ENCODE data around the gene OLR1.
A peak's percentile ranks its signal among the peaks of the same experiment; 100 is the strongest.
"Not testable (repeated sequence)": the region's sequence is repeated elsewhere in the genome, so short reads cannot be mapped to it uniquely, and the experiment has no call there.

OLR1 gene

GRCh38 chr12:10171973-10172728 is at the start of gene OLR1:
Gene OLR1, minus strand, starts transcription at chr12:10172132. Its CDS starts 55 bp downstream, at chr12:10172077.
- DNase-seq: no peak

GRCh38 chr12:10220398-10221077 is 48.6 kb upstream of the OLR1 start:
- DNase-seq: peak in 2 of 14 donors; percentile 6 to 76

GRCh38 chr12:10218021-10218420 is 46.1 kb upstream of the OLR1 start:
- no peak for DNase-seq

GRCh38 chr12:10215946-10216345 is 44.0 kb upstream of the OLR1 start:
- DNase-seq: not testable (repeated sequence)

GRCh38 chr12:10215436-10215835 is 43.5 kb upstream of the OLR1 start:
- DNase-seq: no peak

- DNase-seq: peak in 1 of 14 donors; percentile 22
Measured at GRCh38 chr12:10214895-10215267, 42.9 kb upstream of the OLR1 start.

- DNase-seq: no peak
Measured at GRCh38 chr12:10214136-10214894, 42.4 kb upstream of the OLR1 start.

- DNase-seq: peak in 12 of 14 donors; percentile 62 to 87 (median 79)
Measured at GRCh38 chr12:10213168-10214135, 41.5 kb upstream of the OLR1 start.

- peak in 13 of 14 donors; percentile 38 to 93 (median 82) for DNase-seq
Measured at GRCh38 chr12:10212739-10213131, 40.8 kb upstream of the OLR1 start, which contains the start of gene GABARAPL1. Gene GABARAPL1, plus strand, starts transcription at chr12:10212877. Its CDS starts 253 bp downstream, at chr12:10213130.

- peak; percentile 50 to 94 (median 88) for DNase-seq
Measured at GRCh38 chr12:10211940-10212738, 40.2 kb upstream of the OLR1 start.

GRCh38 chr12:10211101-10211939 is 39.4 kb upstream of the OLR1 start:
- DNase-seq: no peak

GRCh38 chr12:10210225-10210624 is 38.3 kb upstream of the OLR1 start:
- DNase-seq: no peak

GRCh38 chr12:10207136-10207535 is 35.2 kb upstream of the OLR1 start:
- DNase-seq: no peak

GRCh38 chr12:10205220-10205807 is 33.4 kb upstream of the OLR1 start:
- no peak for DNase-seq

GRCh38 chr12:10204495-10204894 is 32.6 kb upstream of the OLR1 start:
- not testable (repeated sequence) for DNase-seq

GRCh38 chr12:10197879-10198278 is 25.9 kb upstream of the OLR1 start:
- no peak for DNase-seq

GRCh38 chr12:10196210-10196609 is 24.3 kb upstream of the OLR1 start:
- DNase-seq: no peak

- DNase-seq: no peak
Measured at GRCh38 chr12:10194160-10194670, 22.3 kb upstream of the OLR1 start.

- no peak for DNase-seq
Measured at GRCh38 chr12:10191865-10192264, 19.9 kb upstream of the OLR1 start.
